GM21423 (cell line): ENCODE results near the gene FGA.

Experiments used
- ATAC-seq: cut with Tn5 transposase; IDR thresholded peaks from one replicate; pipeline ENCODE4 v1.9.1; 2021; ENCODE audit warnings: mild to moderate bottlenecking, moderate library complexity; ENCODE audit not compliant: unreplicated experiment

Gene FGA

DNA sequence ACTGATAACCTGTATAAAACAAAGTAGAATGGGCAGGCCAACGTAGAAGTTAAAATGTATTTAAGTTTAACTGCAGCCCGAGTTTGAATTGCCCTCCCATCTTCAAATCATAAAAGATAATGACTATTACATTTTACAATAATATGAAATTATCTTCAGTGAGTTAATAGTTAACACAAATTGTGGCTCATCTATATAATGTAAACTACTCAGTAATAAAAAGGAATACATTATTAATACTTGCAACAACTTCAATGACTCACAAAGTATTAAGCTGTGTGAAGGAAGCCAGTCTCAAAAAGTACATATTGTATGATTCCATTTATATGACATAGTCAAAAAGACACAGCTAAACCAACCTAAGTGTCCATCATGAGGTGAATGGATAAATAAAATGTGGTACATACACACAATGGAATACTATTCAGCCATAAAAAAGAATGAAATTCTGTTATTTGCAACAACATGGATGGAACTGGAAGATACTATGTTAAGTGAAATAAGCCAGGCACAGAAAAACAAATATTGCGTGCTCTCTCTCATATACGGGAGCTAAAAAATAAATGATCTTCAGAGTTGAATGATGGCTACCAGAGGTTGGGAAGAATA lies 48.2 kb downstream of the FGA start:
- no peak for ATAC-seq
